H1 (cell line): ENCODE measurements around the gene ARHGAP28. TPM values are rescaled to one million over a fixed set of nuclear protein-coding genes. Genes with fewer than 3 reads are reported as not detected.

Experiments used
- CTCF ChIA-PET: fragments of 300-600 bp; sonication (Branson Sonifier 250); formaldehyde crosslinking; loops from one replicate; lab custom pipeline; 2021; ENCODE audit not compliant: partially characterized antibody; lab: Charles Lee
- POLR2A ChIA-PET: fragments of 300-600 bp; sonication (Branson Sonifier 250); formaldehyde crosslinking; loops from one replicate; lab custom pipeline; 2021; ENCODE audit warnings: inconsistent platforms; ENCODE audit not compliant: partially characterized antibody; lab: Charles Lee
- DNase-seq, 2 experiments: peaks; one replicate each; pipeline versions ENCODE4 v3.0.0 to v3.0.0-alpha.2; 2010 to 2022; ENCODE audit warnings: low spot score in 2 of 2, low read depth in 1 of 2, mixed read lengths in 1 of 2
- FAIRE-seq: peaks from 2 replicates; lab custom pipeline; 2011; peaks lifted over from hg19 to GRCh38; lab: Jason Lieb, UNC
- H2AFZ ChIP-seq: 2 replicates; pipeline ENCODE4 v1.8.1; 2012; ENCODE audit warnings: low read length, inconsistent platforms
- H2AK5ac ChIP-seq: 2 replicates; pipeline ENCODE4 v1.6.1; 2013; ENCODE audit warnings: low read depth, low read length
- H2BK120ac ChIP-seq: replicated peaks from 2 replicates; pipeline ENCODE3; 2013; ENCODE audit warnings: low read depth, low read length, inconsistent platforms
- H2BK12ac ChIP-seq: 2 replicates; pipeline ENCODE4 v1.6.1; 2013; ENCODE audit warnings: low read depth, low read length
- H2BK15ac ChIP-seq: 2 replicates; pipeline ENCODE4 v1.6.1; 2013; ENCODE audit warnings: low read length
- H2BK20ac ChIP-seq: 2 replicates; pipeline ENCODE4 v1.6.1; 2013; ENCODE audit warnings: low read length
- H2BK5ac ChIP-seq: 2 replicates; pipeline ENCODE4 v1.6.1; 2013; ENCODE audit warnings: low read depth, low read length
- H3K14ac ChIP-seq: 2 replicates; pipeline ENCODE4 v1.6.1; 2013; ENCODE audit warnings: inconsistent platforms; ENCODE audit not compliant: insufficient read length
- H3K18ac ChIP-seq: 2 replicates; pipeline ENCODE4 v1.6.1; 2013; ENCODE audit warnings: low read length; ENCODE audit errors: extremely low read depth
- H3K23ac ChIP-seq: 2 replicates; pipeline ENCODE4 v1.6.1; 2013; ENCODE audit warnings: inconsistent platforms; ENCODE audit not compliant: insufficient read length
- H3K23me2 ChIP-seq: 2 replicates; pipeline ENCODE4 v1.6.1; 2013; ENCODE audit warnings: low read depth, low read length
- H3K27ac ChIP-seq: 2 replicates; pipeline ENCODE4 v1.6.1; 2011; ENCODE audit warnings: low read depth, low read length, inconsistent platforms
- H3K27me3 ChIP-seq, 4 experiments: replicated peaks in 1 of 4; 1 replicate in 1 of 4; 2 replicates in 3 of 4; pipeline versions ENCODE4 v1.6.1 to v1.8.1; 2011 to 2013; ENCODE audit warnings: low read length in 3 of 4, mild to moderate bottlenecking in 3 of 4, inconsistent platforms in 2 of 4, mixed read lengths in 2 of 4, moderate library complexity in 1 of 4; ENCODE audit not compliant: control insufficient read depth in 3 of 4, insufficient read depth in 3 of 4; ENCODE audit errors: extremely low read depth in 1 of 4
- H3K36me3 ChIP-seq, 4 experiments: 2 replicates each; pipeline versions ENCODE4 v1.6.1 to v1.8.1; 2011 to 2013; ENCODE audit warnings: mild to moderate bottlenecking in 4 of 4, low read length in 3 of 4, moderate library complexity in 2 of 4, control low read depth in 1 of 4, inconsistent platforms in 1 of 4; ENCODE audit not compliant: insufficient read depth in 4 of 4, control insufficient read depth in 2 of 4
- H3K4ac ChIP-seq: replicated peaks from 2 replicates; pipeline ENCODE3; 2013; ENCODE audit warnings: low read length, low read depth, mixed read lengths, inconsistent platforms; ENCODE audit not compliant: insufficient read length
- H3K4me1 ChIP-seq, 4 experiments: replicated peaks in 1 of 4; 1 replicate in 1 of 4; 2 replicates in 3 of 4; pipeline versions ENCODE4 v1.6.1 to v1.8.1; 2011 to 2013; ENCODE audit warnings: low read length in 3 of 4, inconsistent platforms in 2 of 4, mixed read lengths in 1 of 4; ENCODE audit not compliant: insufficient read depth in 4 of 4, control insufficient read depth in 3 of 4
- H3K4me2 ChIP-seq, 2 experiments: 2 replicates each; pipeline versions ENCODE4 v1.6.1 to v1.8.1; 2011 to 2013; ENCODE audit warnings: low read depth in 2 of 2, low read length in 2 of 2, control low read depth in 1 of 2, inconsistent platforms in 1 of 2, mild to moderate bottlenecking in 1 of 2; ENCODE audit not compliant: insufficient read depth in 1 of 2
- H3K4me3 ChIP-seq, 4 experiments: fragments of 200-600, 300-600 bp in 1 of 4; sonication (generic), shearing (Covaris generic), sonication (Bioruptor Twin) in 1 of 4; 2 replicates each; pipeline versions ENCODE4 v1.5.1 to v1.8.1; 2011 to 2016; ENCODE audit warnings: low read length in 4 of 4, low read depth in 3 of 4, control low read depth in 2 of 4, inconsistent platforms in 2 of 4, mild to moderate bottlenecking in 2 of 4, mixed read lengths in 1 of 4, moderate library complexity in 1 of 4; ENCODE audit not compliant: insufficient read depth in 2 of 4; ENCODE audit errors: extremely low read depth in 1 of 4
- H3K56ac ChIP-seq: replicated peaks from 2 replicates; pipeline ENCODE3; 2013; ENCODE audit warnings: low read depth, mild to moderate bottlenecking, mixed read lengths, low read length, inconsistent platforms; ENCODE audit not compliant: insufficient read length
- H3K79me1 ChIP-seq: 2 replicates; pipeline ENCODE4 v1.6.1; 2013; ENCODE audit warnings: low read depth, low read length, control low read depth
- H3K79me2 ChIP-seq, 2 experiments: 2 replicates each; pipeline versions ENCODE4 v1.6.1 to v1.8.1; 2012 to 2013; ENCODE audit warnings: low read length in 2 of 2, mild to moderate bottlenecking in 2 of 2, inconsistent platforms in 1 of 2; ENCODE audit not compliant: insufficient read depth in 2 of 2, control insufficient read depth in 1 of 2
- H3K9ac ChIP-seq, 4 experiments: replicated peaks in 1 of 4; 1 replicate in 1 of 4; 2 replicates in 3 of 4; pipeline versions ENCODE4 v1.6.1 to v1.8.1; 2011 to 2013; ENCODE audit warnings: low read depth in 3 of 4, low read length in 3 of 4, control low read depth in 2 of 4, mild to moderate bottlenecking in 2 of 4, moderate library complexity in 2 of 4, inconsistent platforms in 1 of 4; ENCODE audit errors: extremely low read depth in 1 of 4
- H3K9me3 ChIP-seq, 2 experiments: 2 replicates each; pipeline versions ENCODE4 v1.6.1 to v1.8.1; 2012 to 2013; ENCODE audit warnings: mild to moderate bottlenecking in 2 of 2, moderate library complexity in 2 of 2, control low read depth in 1 of 2, inconsistent platforms in 1 of 2, low read depth in 1 of 2, low read length in 1 of 2, mixed read lengths in 1 of 2; ENCODE audit not compliant: insufficient read depth in 2 of 2
- H4K20me1 ChIP-seq, 2 experiments: replicated peaks in 1 of 2; 2 replicates each; pipeline versions ENCODE3 to v1.8.1; 2011 to 2013; ENCODE audit warnings: inconsistent platforms in 2 of 2, low read length in 2 of 2, mild to moderate bottlenecking in 1 of 2; ENCODE audit not compliant: insufficient read depth in 2 of 2, control insufficient read depth in 1 of 2
- H4K5ac ChIP-seq: 2 replicates; pipeline ENCODE4 v1.6.1; 2013; ENCODE audit warnings: low read length, low read depth, mixed read lengths, inconsistent platforms; ENCODE audit not compliant: insufficient read length
- H4K8ac ChIP-seq: 2 replicates; pipeline ENCODE4 v1.8.0; 2013; ENCODE audit warnings: mild to moderate bottlenecking, moderate library complexity, low read length, inconsistent platforms; ENCODE audit not compliant: insufficient read depth; ENCODE audit errors: extremely low read depth
- H4K91ac ChIP-seq: replicated peaks from 2 replicates; pipeline ENCODE3; 2013; ENCODE audit warnings: low read length, mixed read lengths, inconsistent platforms; ENCODE audit not compliant: insufficient read length
- BCL11A ChIP-seq, 2 experiments: IDR thresholded peaks; one replicate each; pipeline ENCODE4 v1.6.1; 2011; ENCODE audit warnings: low read depth in 2 of 2, low read length in 2 of 2, mild to moderate bottlenecking in 2 of 2
- CBX5 ChIP-seq: fragments of 300-800, 300-1000 bp; sonication (generic); IDR thresholded peaks from 2 replicates; pipeline ENCODE4 v1.7.1; 2016; ENCODE audit warnings: antibody characterized with exemption, low read length, low read depth
- CEBPB ChIP-seq: IDR thresholded peaks from 2 replicates; pipeline ENCODE4 v1.6.1; 2012; ENCODE audit warnings: low read depth, low read length
- CTCF ChIP-seq, 3 experiments: IDR thresholded peaks; 1 replicate in 2 of 3; 2 replicates in 1 of 3; pipeline versions ENCODE4 v1.5.1 to v1.6.1; 2011; ENCODE audit warnings: low read length in 3 of 3, mild to moderate bottlenecking in 3 of 3, inconsistent platforms in 2 of 3, low read depth in 1 of 3, moderate library complexity in 1 of 3; ENCODE audit not compliant: insufficient read depth in 1 of 3; ENCODE audit errors: control extremely low read depth in 1 of 3
- EP300 ChIP-seq, 2 experiments: IDR thresholded peaks; 1 replicate in 1 of 2; 2 replicates in 1 of 2; pipeline ENCODE4 v1.6.1; 2011 to 2012; ENCODE audit warnings: low read depth in 2 of 2, low read length in 2 of 2, mild to moderate bottlenecking in 2 of 2, borderline replicate concordance in 1 of 2, inconsistent platforms in 1 of 2, moderate library complexity in 1 of 2
- POU5F1 ChIP-seq: IDR thresholded peaks from 2 replicates; pipeline ENCODE4 v1.6.1; 2011; ENCODE audit warnings: low read depth, mild to moderate bottlenecking, low read length, moderate library complexity
- RXRA ChIP-seq: IDR thresholded peaks from 2 replicates; pipeline ENCODE4 v1.6.1; 2011; ENCODE audit warnings: low read depth, mild to moderate bottlenecking, low read length, moderate library complexity; ENCODE audit not compliant: insufficient read depth
- SRF ChIP-seq: IDR thresholded peaks from 2 replicates; pipeline ENCODE4 v1.6.1; 2011; ENCODE audit warnings: mild to moderate bottlenecking, low read depth, low read length, moderate library complexity
- WGBS, 2 experiments: shearing (Covaris generic) in 1 of 2; methylation state at CpG; one replicate each; pipeline versions ENCODE4 v1.1.6 to v1.1.7; 2013 to 2015; ENCODE audit warnings: low lambda C conversion rate in 2 of 2, mixed read lengths in 2 of 2, inconsistent platforms in 1 of 2, low coverage in 1 of 2, missing lambda C conversion rate in 1 of 2; ENCODE audit not compliant: insufficient replicate concordance in 2 of 2, insufficient coverage in 1 of 2, insufficient read length in 1 of 2; ENCODE audit errors: extremely low coverage in 1 of 2, missing lambda C conversion rate in 1 of 2; 5-methylcytosine and 5-hydroxymethylcytosine counted together
- polyA plus RNA-seq, 7 experiments: library from polyadenylated mRNA; depleted of rRNA in 3 of 7; stranded (reverse) in 5 of 7; unstranded in 2 of 7; fragments of >200 nt in 5 of 7; fragments of 200-250 nt in 2 of 7; gene quantifications; 1 replicate in 5 of 7; 2 replicates in 1 of 7; 4 replicates in 1 of 7; pipeline versions ENCODE4 v1.2.1 to v1.2.3, GENCODE V29; 2011 to 2013; ENCODE audit warnings: missing spikeins in 2 of 7, mixed read lengths in 2 of 7
- total RNA-seq: library from RNA; stranded (reverse); fragmentation: NEBNext Ultra II Directional; extraction: Animal tissue kit (Norgen Biotek cat#: 25700); gene quantifications from 2 replicates; pipeline ENCODE4 v1.2.1, GENCODE V29; 2021

Gene ARHGAP28
- total and polyA plus RNA-seq, 2 of the 8 experiments (the other 6 are each of a cell fraction or from before 2014, with no cell fraction given), result 2.9 to 14.4 TPM

- no peaks in the 10 kb centered on the region for H3K36me3 ChIP-seq
- H3K23ac ChIP-seq, result no peak overlapping the region
- H2AK5ac ChIP-seq, result no peak overlapping the region
- no peak overlapping the region for H3K14ac ChIP-seq
- CTCF ChIA-PET, result no interaction called here
- peaks cover 0 to 1% (median 0%) of the 10 kb centered on the region in 4 experiments; a peak in 1 of 7 replicates for H3K27me3 ChIP-seq
- H2BK5ac ChIP-seq, result no peak overlapping the region
- no peaks in the 10 kb centered on the region for H3K79me1 ChIP-seq
- no peaks in the 10 kb centered on the region for H3K23me2 ChIP-seq
- POLR2A ChIA-PET, result no interaction called here
- H2BK15ac ChIP-seq, result no peak overlapping the region; the same call in 1 of the 2 replicates
- H3K56ac ChIP-seq, result no peak overlapping the region
- FAIRE-seq, result no peak
- H2BK120ac ChIP-seq, result no peak overlapping the region
- H3K4ac ChIP-seq, result no peak overlapping the region
- no peak overlapping the region for H3K4me3 ChIP-seq
- H3K9me3 ChIP-seq, result no peaks in the 10 kb centered on the region
- no peak overlapping the region for H2AFZ ChIP-seq
- TF ChIP-seq CTCF (IDR thresholded peaks at IDR 0.05; ENCODE audit: control extremely low read depth in 1 of 3, insufficient read depth in 1 of 3, low read depth in 1 of 3, low read length in 3 of 3) (no peak), SRF (no peak), RXRA (no peak), CEBPB (no peak), POU5F1 (no peak), BCL11A (IDR thresholded peaks at IDR 0.05; ENCODE audit: low read depth in 2 of 2, low read length in 2 of 2) (no peak), EP300 (IDR thresholded peaks at IDR 0.05; ENCODE audit: borderline replicate concordance in 1 of 2, low read depth in 2 of 2, low read length in 2 of 2) (no peak), CBX5 (no peak)
- H4K20me1 ChIP-seq, result no peaks in the 10 kb centered on the region
- WGBS, 2 experiments, result 91% methylated on average over 1 of the region's 1 CpG; no CpG with 5 or more reads in 1 of the 2 experiments
- no peak overlapping the region for H3K27ac ChIP-seq
- no peak overlapping the region for H2BK12ac ChIP-seq
- no peak overlapping the region for H2BK20ac ChIP-seq
- no peak overlapping the region for H4K5ac ChIP-seq
- no peak overlapping the region for H3K4me2 ChIP-seq
- H3K4me1 ChIP-seq, result peaks cover 0 to 6% (median 1%) of the 10 kb centered on the region in 4 experiments; a peak in 3 of 7 replicates
- H3K18ac ChIP-seq, result no peak overlapping the region
- DNase-seq, result no peak
- no peak overlapping the region for H4K91ac ChIP-seq
- H3K79me2 ChIP-seq, result no peaks in the 10 kb centered on the region
- no peak overlapping the region for H4K8ac ChIP-seq
- H3K9ac ChIP-seq, result no peak overlapping the region
Measured at GRCh38 chr18:6711467-6711866, 18.0 kb upstream of the ARHGAP28 start.
